ENCODE measurements around the gene DUSP18.
"Not testable (repeated sequence)": the region's sequence is repeated elsewhere in the genome, so short reads cannot be mapped to it uniquely, and the experiment has no call there.

Gene DUSP18
- long read RNA-seq, transcript DUSP18-201 (2 exons, 2,479 nt), result major isoform, 9 of 20 reads
- long read RNA-seq, transcript DUSP18-202 (3 exons, 1,157 nt), result minor isoform, 5 of 20 reads
- long read RNA-seq, partial matches to known transcripts, result 0 of 20 reads
- long read RNA-seq, other reads (novel, unspliced or antisense), result 4 of 20 reads

DNA sequence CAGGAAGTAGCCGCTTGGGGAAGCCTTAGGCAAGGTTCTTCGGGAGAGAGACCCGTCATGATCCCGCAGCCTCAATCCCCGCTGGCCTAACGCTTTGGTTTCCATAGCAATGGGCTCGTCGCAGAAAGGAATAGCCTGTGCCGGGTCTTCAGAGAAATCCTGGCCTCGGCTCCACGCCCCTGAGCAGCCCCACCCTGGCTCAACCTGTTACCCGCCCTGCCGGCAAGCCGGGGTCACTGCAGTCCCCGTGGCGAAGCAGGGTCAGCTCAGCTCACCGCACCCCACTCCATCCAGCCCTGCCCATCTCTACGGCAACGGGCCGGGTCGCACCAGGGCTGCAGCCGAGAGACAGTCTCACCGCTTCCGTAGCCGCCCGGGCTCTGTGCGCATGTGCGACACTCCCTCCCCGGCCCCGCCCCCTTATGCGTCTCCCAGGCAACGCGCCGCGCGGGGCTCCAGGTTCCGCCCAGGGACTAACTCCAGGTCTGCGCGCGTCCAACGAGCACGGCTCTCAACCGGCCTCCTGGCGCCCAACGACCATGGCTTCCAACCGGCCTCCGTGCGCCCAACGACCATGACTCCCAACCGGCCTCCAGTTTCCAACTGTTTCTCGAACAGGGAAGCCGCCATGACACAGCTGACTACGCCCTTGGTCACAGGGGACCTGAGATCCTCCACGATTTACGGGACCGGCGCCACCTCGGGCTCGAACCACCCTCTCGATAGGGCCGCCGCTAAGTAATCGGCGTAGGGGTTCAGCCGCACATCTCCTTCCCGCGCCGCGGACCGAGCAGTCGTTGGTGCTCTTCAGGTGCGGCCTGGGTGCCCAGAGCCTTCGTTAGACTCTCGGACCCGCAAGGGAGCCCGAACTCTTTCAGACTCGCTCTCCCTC is at the start of gene DUSP18:
TSS of gene DUSP18 (minus strand) at position 382 of the 892 bp plus-strand sequence. CDS start 3,872 bp downstream, outside the sequence.
- DNase-seq (ENCODE audit: low read depth in 1 of 2, low spot score in 1 of 2), result peak; percentile 82 to 86
- Histone ChIP-seq H3K27ac (replicated peaks) (peak within 1 kb of the TSS; percentile 41; the same call in 1 of the 2 replicates), H3K4me3 (replicated peaks; ENCODE audit: insufficient read depth, low read length) (peak within 1 kb of the TSS; percentile 93), H3K27me3 (ENCODE audit: insufficient read depth, poor library complexity, severe bottlenecking) (peaks cover 3% of the 10 kb centered on the region)
- TF ChIP-seq POLR2AphosphoS5 (IDR thresholded peaks at IDR 0.05; ENCODE audit: low read depth) (peak; percentile 22; the same call in 1 of the 2 replicates), SPI1 (IDR thresholded peaks at IDR 0.05; ENCODE audit: borderline replicate concordance, low read depth) (0 out of 2 replicates have a peak, but pooled peaks have one; percentile 4), GABPA (IDR thresholded peaks at IDR 0.05; ENCODE audit: low read depth) (no peak)
- TF ChIP-seq, protein P1, sequence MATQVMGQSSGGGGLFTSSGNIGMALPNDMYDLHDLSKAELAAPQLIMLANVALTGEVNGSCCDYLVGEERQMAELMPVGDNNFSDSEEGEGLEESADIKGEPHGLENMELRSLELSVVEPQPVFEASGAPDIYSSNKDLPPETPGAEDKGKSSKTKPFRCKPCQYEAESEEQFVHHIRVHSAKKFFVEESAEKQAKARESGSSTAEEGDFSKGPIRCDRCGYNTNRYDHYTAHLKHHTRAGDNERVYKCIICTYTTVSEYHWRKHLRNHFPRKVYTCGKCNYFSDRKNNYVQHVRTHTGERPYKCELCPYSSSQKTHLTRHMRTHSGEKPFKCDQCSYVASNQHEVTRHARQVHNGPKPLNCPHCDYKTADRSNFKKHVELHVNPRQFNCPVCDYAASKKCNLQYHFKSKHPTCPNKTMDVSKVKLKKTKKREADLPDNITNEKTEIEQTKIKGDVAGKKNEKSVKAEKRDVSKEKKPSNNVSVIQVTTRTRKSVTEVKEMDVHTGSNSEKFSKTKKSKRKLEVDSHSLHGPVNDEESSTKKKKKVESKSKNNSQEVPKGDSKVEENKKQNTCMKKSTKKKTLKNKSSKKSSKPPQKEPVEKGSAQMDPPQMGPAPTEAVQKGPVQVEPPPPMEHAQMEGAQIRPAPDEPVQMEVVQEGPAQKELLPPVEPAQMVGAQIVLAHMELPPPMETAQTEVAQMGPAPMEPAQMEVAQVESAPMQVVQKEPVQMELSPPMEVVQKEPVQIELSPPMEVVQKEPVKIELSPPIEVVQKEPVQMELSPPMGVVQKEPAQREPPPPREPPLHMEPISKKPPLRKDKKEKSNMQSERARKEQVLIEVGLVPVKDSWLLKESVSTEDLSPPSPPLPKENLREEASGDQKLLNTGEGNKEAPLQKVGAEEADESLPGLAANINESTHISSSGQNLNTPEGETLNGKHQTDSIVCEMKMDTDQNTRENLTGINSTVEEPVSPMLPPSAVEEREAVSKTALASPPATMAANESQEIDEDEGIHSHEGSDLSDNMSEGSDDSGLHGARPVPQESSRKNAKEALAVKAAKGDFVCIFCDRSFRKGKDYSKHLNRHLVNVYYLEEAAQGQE (IDR thresholded peaks at IDR 0.05; ENCODE audit: insufficient replicate concordance, low read depth), result no peak
- TF ChIP-seq, protein P2, sequence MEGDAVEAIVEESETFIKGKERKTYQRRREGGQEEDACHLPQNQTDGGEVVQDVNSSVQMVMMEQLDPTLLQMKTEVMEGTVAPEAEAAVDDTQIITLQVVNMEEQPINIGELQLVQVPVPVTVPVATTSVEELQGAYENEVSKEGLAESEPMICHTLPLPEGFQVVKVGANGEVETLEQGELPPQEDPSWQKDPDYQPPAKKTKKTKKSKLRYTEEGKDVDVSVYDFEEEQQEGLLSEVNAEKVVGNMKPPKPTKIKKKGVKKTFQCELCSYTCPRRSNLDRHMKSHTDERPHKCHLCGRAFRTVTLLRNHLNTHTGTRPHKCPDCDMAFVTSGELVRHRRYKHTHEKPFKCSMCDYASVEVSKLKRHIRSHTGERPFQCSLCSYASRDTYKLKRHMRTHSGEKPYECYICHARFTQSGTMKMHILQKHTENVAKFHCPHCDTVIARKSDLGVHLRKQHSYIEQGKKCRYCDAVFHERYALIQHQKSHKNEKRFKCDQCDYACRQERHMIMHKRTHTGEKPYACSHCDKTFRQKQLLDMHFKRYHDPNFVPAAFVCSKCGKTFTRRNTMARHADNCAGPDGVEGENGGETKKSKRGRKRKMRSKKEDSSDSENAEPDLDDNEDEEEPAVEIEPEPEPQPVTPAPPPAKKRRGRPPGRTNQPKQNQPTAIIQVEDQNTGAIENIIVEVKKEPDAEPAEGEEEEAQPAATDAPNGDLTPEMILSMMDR (IDR thresholded peaks at IDR 0.05; ENCODE audit: insufficient read depth, low read length), result no peak

DNA sequence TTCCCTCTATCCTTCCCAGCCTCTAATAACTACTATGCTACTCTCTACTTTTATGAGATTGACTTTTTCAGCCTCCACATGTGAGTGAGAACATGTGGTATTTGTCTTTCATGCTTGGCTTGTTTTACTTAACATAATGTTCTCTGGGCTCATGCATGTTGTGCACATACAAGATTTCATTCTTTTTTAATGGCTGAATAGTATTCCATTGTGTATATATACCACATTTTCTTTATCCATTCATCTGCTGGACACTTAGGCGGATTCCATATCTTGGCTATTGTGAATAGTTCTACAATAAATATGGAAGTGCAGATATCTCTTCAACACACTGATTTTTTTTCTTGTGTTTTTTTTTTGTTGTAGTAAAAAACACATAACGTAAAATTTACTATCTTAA is 46.4 kb upstream of the DUSP18 start:
- Histone ChIP-seq H3K4me3 (replicated peaks; ENCODE audit: insufficient read depth, low read length) (no peak overlapping the region), H3K27me3 (ENCODE audit: insufficient read depth, poor library complexity, severe bottlenecking) (no peaks in the 10 kb centered on the region), H3K27ac (replicated peaks) (no peak overlapping the region)
- DNase-seq (ENCODE audit: low read depth in 1 of 2, low spot score in 1 of 2), result no peak
- TF ChIP-seq, protein P1 (IDR thresholded peaks at IDR 0.05; ENCODE audit: insufficient replicate concordance, low read depth), result no peak
- TF ChIP-seq POLR2AphosphoS5 (IDR thresholded peaks at IDR 0.05; ENCODE audit: low read depth), result no peak
- TF ChIP-seq, protein P2 (IDR thresholded peaks at IDR 0.05; ENCODE audit: insufficient read depth, low read length), result no peak
- TF ChIP-seq GABPA (IDR thresholded peaks at IDR 0.05; ENCODE audit: low read depth), result no peak
- TF ChIP-seq SPI1 (IDR thresholded peaks at IDR 0.05; ENCODE audit: borderline replicate concordance, low read depth), result no peak

DNA sequence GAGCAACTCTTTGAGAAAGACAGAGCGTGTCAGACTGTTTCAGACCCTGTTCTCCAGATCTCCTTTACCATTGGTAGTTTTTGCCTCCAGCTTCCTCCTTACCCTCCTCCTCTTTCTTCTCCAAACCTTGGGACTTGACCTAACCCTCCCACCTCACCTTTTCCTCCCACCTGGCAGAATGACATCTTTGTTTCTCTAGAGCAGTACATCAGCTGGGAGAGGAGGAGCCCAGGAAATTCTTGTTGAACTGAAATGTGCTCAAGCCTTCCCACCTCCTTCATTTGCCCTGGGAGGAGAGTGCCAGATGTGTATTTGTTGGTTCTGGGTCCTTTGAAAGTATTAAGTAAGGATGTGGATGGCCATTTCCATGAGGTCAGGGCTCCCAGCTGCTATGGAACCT is 44.4 kb upstream of the DUSP18 start:
- H3K27me3 ChIP-seq (ENCODE audit: insufficient read depth, poor library complexity, severe bottlenecking), result no peaks in the 10 kb centered on the region
- H3K4me3 ChIP-seq (replicated peaks; ENCODE audit: insufficient read depth, low read length), result no peak overlapping the region
- TF ChIP-seq, protein P1 (IDR thresholded peaks at IDR 0.05; ENCODE audit: insufficient replicate concordance, low read depth), result no peak
- no peak for TF ChIP-seq GABPA (IDR thresholded peaks at IDR 0.05; ENCODE audit: low read depth)
- no peak for DNase-seq (ENCODE audit: low read depth in 1 of 2, low spot score in 1 of 2)
- no peak overlapping the region for H3K27ac ChIP-seq (replicated peaks)

DNA sequence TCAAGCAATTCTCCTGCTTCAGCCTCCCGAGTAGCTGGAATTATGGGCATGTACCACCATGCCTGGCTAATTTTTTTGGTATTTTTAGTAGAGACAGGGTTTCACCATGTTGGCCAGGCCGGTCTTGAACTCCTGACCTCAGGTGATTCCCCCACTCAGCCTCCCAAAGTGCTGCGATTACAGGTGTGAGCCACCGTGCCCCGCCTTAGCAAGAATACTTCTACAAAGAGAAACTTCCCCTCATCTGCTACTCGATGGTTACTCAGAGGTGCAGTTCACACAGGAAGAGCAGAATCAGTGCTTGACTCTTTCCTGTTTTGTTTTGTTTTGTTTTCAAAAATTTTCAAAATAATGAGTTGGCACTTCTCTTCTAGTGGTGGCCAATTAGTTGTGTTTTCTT is 42.3 kb upstream of the DUSP18 start:
- not testable (repeated sequence) for H3K4me3 ChIP-seq (replicated peaks; ENCODE audit: insufficient read depth, low read length); H3K27ac ChIP-seq (replicated peaks); H3K27me3 ChIP-seq (ENCODE audit: insufficient read depth, poor library complexity, severe bottlenecking); DNase-seq (ENCODE audit: low read depth in 1 of 2, low spot score in 1 of 2)
